Panc1 (cell line): ENCODE measurements around the gene DELE1. TPM values are rescaled to one million over a fixed set of nuclear protein-coding genes. Genes with fewer than 3 reads are reported as not detected.

Experiments used
- ATAC-seq: fragments of 200-7000 bp; cut with Tn5 transposase; 2 replicates; pipeline ENCODE4 v1.9.1; 2020; ENCODE audit warnings: mild to moderate bottlenecking, moderate library complexity
- Bru-seq: library from RNA; stranded (reverse); fragments of 400-500 nt; gene quantifications from one replicate; lab custom pipeline; 2021; lab: Mats Ljungman, UMichigan
- BruChase-seq, 2 experiments: library from RNA; stranded (reverse); fragments of 400-500 nt; gene quantifications; one replicate each; lab custom pipeline; 2021; lab: Mats Ljungman, UMichigan
- BruUV-seq: library from RNA; stranded (reverse); fragments of 400-500 nt; replicated peaks from 2 replicates; lab custom pipeline; 2021; lab: Mats Ljungman, UMichigan
- CTCF ChIA-PET: fragments of 300-600 bp; sonication (Branson Sonifier 250); formaldehyde crosslinking; loops from one replicate; lab custom pipeline; 2022; ENCODE audit warnings: antibody characterized with exemption; lab: Charles Lee
- POLR2A ChIA-PET: fragments of 300-600 bp; sonication (Branson Sonifier 250); formaldehyde crosslinking; loops from one replicate; lab custom pipeline; 2022; ENCODE audit warnings: antibody characterized with exemption; lab: Charles Lee
- DNase-seq: peaks from one replicate; pipeline ENCODE4 v3.0.0-alpha.2; 2010; ENCODE audit warnings: low read depth, low spot score
- H3K27ac ChIP-seq: 2 replicates; pipeline ENCODE4 v1.5.1; 2011; ENCODE audit warnings: mild to moderate bottlenecking, low read length, inconsistent platforms
- H3K27me3 ChIP-seq: fragments of 200-500 bp; sonication (Bioruptor generic); 2 replicates; pipeline ENCODE4 v1.6.0; 2014; ENCODE audit warnings: low read length, inconsistent platforms; ENCODE audit not compliant: control insufficient read depth, insufficient read depth
- H3K36me3 ChIP-seq: fragments of 200-500 bp; sonication (Bioruptor generic); 2 replicates; pipeline ENCODE4 v1.5.1; 2014; ENCODE audit warnings: inconsistent platforms, mild to moderate bottlenecking, low read length, moderate library complexity; ENCODE audit not compliant: control insufficient read depth, insufficient read depth
- H3K4me1 ChIP-seq: 2 replicates; pipeline ENCODE4 v1.5.1; 2011; ENCODE audit warnings: inconsistent platforms, mild to moderate bottlenecking, low read length, moderate library complexity; ENCODE audit not compliant: control insufficient read depth, insufficient read depth
- H3K4me3 ChIP-seq, 2 experiments: 2 replicates each; pipeline ENCODE4 v1.5.1; 2011 to 2012; ENCODE audit warnings: low read depth in 2 of 2, low read length in 2 of 2, mild to moderate bottlenecking in 2 of 2, inconsistent platforms in 1 of 2, moderate library complexity in 1 of 2
- H3K9me3 ChIP-seq: fragments of 200-500 bp; sonication (Bioruptor generic); 2 replicates; pipeline ENCODE4 v1.5.1; 2014; ENCODE audit warnings: low read depth, mild to moderate bottlenecking, inconsistent platforms, low read length, moderate library complexity; ENCODE audit not compliant: control insufficient read depth, insufficient read depth
- POLR2AphosphoS5 ChIP-seq: IDR thresholded peaks from 2 replicates; pipeline ENCODE4 v1.6.1; 2012; ENCODE audit warnings: mild to moderate bottlenecking, low read depth, low read length, moderate library complexity
- SIN3A ChIP-seq: IDR thresholded peaks from 2 replicates; pipeline ENCODE4 v1.6.1; 2012; ENCODE audit warnings: low read depth, mild to moderate bottlenecking, low read length, moderate library complexity, borderline replicate concordance; ENCODE audit not compliant: insufficient read depth
- TCF7L2 ChIP-seq: IDR thresholded peaks from 2 replicates; pipeline ENCODE4 v1.6.1; 2011; ENCODE audit warnings: mild to moderate bottlenecking, low read depth, low read length, inconsistent platforms
- in situ Hi-C: cut with HindIII; loops from 2 replicates; pipeline ENCODE4 v1.10.0; 2016; ENCODE audit warnings: low sequenced_read_pairs, low pct_unique_long_range_greater_than_20kb
- intact Hi-C: fragments of 100-400 bp; cut with micrococcal nuclease; formaldehyde crosslinking; loops from one replicate; pipeline ENCODE4 v1.10.0; 2022; ENCODE audit not compliant: unreplicated experiment
- long read RNA-seq: library from polyadenylated mRNA; unstranded; transcript quantifications from one replicate; pipeline ENCODE4 v2.0.0, GENCODE V29; 2021; ENCODE audit not compliant: unreplicated experiment
- polyA plus RNA-seq: library from polyadenylated mRNA; unstranded; fragments of >200 nt; gene quantifications from one replicate; pipeline ENCODE4 v1.2.1, GENCODE V29; 2012; ENCODE audit warnings: missing spikeins; ENCODE audit not compliant: insufficient read length
- total RNA-seq: library from RNA; stranded (reverse); gene quantifications from one replicate; pipeline ENCODE4 v1.2.1, GENCODE V29; 2021; ENCODE audit not compliant: unreplicated experiment
- TF ChIP-seq, protein P1 (sequence below): fragments of 450-650 bp; IDR thresholded peaks from 2 replicates; pipeline ENCODE4 v1.5.1; 2017; ENCODE audit warnings: mild to moderate bottlenecking
- TF ChIP-seq, protein P2 (sequence below), 2 experiments: IDR thresholded peaks; 2 replicates each; pipeline ENCODE4 v1.6.1; 2011 to 2012; ENCODE audit warnings: low read depth in 2 of 2, control low read depth in 1 of 2, low read length in 1 of 2, mild to moderate bottlenecking in 1 of 2, moderate library complexity in 1 of 2; ENCODE audit not compliant: insufficient read depth in 1 of 2

Gene DELE1, protein sequence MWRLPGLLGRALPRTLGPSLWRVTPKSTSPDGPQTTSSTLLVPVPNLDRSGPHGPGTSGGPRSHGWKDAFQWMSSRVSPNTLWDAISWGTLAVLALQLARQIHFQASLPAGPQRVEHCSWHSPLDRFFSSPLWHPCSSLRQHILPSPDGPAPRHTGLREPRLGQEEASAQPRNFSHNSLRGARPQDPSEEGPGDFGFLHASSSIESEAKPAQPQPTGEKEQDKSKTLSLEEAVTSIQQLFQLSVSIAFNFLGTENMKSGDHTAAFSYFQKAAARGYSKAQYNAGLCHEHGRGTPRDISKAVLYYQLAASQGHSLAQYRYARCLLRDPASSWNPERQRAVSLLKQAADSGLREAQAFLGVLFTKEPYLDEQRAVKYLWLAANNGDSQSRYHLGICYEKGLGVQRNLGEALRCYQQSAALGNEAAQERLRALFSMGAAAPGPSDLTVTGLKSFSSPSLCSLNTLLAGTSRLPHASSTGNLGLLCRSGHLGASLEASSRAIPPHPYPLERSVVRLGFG
- 78.4 TPM for total RNA-seq
- 85.5 TPM for polyA plus RNA-seq
- percentile 91 among the genes with signal in this experiment for Bru-seq, nascent RNA
- BruChase-seq, experiment 1, labeled RNA remaining after a 2-hour chase = percentile 95 among the genes with signal in this experiment
- BruChase-seq, experiment 2, labeled RNA remaining after a 6-hour chase = percentile 89 among the genes with signal in this experiment
- long read RNA-seq, full-length matches to known transcripts = 19 of 80 reads
- long read RNA-seq, partial matches to known transcripts = 38 of 80 reads
- long read RNA-seq, other reads (novel, unspliced or antisense) = 23 of 80 reads

DNA sequence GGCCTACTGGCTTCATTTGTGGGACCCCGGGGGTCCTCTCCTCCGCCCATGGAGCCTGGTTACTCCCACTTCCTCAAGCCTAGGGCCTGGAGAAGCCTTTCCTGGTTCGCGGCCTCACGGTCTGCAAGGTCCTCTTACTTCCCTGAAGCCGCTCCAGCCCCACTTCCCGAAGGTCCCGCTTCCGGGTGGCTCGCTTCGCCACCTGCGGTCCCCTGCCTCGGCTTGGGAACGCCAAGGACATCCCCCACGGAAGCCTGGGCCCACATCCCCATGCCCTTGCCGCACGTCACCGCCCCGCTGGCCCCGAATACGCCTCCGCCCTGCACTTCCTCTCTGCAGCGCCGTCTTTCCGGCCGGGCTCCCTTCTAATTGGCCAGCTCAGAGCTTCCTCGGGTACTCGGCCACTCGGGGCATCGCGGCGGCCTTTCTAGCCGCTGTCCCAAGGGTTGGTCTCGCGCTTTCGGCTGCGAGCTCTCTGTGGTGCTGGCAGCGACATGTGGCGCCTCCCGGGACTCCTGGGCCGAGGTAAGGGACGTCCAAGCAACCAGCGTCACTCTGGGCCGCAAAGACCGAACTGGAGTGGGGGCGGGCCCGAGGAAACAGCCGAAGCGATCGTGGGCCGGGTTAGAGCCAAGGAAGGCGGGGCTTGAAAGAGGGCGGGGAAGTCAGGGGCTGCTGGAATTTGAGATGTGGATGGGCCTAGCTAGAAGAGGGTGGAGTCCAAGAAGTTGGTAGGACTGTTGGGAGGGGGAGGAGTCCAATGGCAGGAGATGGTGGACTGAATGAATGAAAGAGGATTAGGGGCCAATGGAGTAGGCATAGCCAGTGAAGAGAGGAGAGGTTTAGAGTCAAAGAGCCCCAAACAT, at the start of gene DELE1:
Gene DELE1, plus strand, starts transcription at position 424 of the 866 bp plus-strand sequence. Its CDS starts 71 bp downstream, at position 495.
- intact Hi-C loops = no loop called here
- Histone ChIP-seq H3K27ac (peak within 1 kb of the TSS; percentile 97), H3K9me3 (no peaks in the 10 kb centered on the region), H3K36me3 (peaks cover 10% of the 10 kb centered on the region), H3K27me3 (no peaks in the 10 kb centered on the region), H3K4me3 (peak within 1 kb of the TSS; percentile 68 to 85), H3K4me1 (peaks cover 3% of the 10 kb centered on the region; the same call in 1 of the 2 replicates)
- POLR2A ChIA-PET = interaction anchor here (0.6 kb wide), 1 partner anchor 228 kb away, joined by 3 read pairs; no protein-coding TSS in a partner anchor
- peak; percentile 98 for ATAC-seq
- CTCF ChIA-PET = interaction anchor here (1.0 kb wide), 1 partner anchor 37 kb away, joined by 6 read pairs; no protein-coding TSS in a partner anchor
- TSS peak; percentile 75 for BruUV-seq
- in situ Hi-C loops = no loop called here
- TF ChIP-seq, protein P1, sequence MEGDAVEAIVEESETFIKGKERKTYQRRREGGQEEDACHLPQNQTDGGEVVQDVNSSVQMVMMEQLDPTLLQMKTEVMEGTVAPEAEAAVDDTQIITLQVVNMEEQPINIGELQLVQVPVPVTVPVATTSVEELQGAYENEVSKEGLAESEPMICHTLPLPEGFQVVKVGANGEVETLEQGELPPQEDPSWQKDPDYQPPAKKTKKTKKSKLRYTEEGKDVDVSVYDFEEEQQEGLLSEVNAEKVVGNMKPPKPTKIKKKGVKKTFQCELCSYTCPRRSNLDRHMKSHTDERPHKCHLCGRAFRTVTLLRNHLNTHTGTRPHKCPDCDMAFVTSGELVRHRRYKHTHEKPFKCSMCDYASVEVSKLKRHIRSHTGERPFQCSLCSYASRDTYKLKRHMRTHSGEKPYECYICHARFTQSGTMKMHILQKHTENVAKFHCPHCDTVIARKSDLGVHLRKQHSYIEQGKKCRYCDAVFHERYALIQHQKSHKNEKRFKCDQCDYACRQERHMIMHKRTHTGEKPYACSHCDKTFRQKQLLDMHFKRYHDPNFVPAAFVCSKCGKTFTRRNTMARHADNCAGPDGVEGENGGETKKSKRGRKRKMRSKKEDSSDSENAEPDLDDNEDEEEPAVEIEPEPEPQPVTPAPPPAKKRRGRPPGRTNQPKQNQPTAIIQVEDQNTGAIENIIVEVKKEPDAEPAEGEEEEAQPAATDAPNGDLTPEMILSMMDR = no peak
- TF ChIP-seq SIN3A = 0 out of 2 replicates have a peak, but pooled peaks have one; percentile 59
- TF ChIP-seq TCF7L2 = peak; percentile 67
- peak; percentile 89 for TF ChIP-seq POLR2AphosphoS5
- TF ChIP-seq, protein P2, sequence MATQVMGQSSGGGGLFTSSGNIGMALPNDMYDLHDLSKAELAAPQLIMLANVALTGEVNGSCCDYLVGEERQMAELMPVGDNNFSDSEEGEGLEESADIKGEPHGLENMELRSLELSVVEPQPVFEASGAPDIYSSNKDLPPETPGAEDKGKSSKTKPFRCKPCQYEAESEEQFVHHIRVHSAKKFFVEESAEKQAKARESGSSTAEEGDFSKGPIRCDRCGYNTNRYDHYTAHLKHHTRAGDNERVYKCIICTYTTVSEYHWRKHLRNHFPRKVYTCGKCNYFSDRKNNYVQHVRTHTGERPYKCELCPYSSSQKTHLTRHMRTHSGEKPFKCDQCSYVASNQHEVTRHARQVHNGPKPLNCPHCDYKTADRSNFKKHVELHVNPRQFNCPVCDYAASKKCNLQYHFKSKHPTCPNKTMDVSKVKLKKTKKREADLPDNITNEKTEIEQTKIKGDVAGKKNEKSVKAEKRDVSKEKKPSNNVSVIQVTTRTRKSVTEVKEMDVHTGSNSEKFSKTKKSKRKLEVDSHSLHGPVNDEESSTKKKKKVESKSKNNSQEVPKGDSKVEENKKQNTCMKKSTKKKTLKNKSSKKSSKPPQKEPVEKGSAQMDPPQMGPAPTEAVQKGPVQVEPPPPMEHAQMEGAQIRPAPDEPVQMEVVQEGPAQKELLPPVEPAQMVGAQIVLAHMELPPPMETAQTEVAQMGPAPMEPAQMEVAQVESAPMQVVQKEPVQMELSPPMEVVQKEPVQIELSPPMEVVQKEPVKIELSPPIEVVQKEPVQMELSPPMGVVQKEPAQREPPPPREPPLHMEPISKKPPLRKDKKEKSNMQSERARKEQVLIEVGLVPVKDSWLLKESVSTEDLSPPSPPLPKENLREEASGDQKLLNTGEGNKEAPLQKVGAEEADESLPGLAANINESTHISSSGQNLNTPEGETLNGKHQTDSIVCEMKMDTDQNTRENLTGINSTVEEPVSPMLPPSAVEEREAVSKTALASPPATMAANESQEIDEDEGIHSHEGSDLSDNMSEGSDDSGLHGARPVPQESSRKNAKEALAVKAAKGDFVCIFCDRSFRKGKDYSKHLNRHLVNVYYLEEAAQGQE (IDR thresholded peaks at IDR 0.05; ENCODE audit: insufficient read depth in 1 of 2, low read depth in 2 of 2, low read length in 1 of 2) = 0 out of 4 replicates have a peak, but pooled peaks of 1 of the 2 experiments have one; percentile 38
- peak; percentile 81 for DNase-seq

- Histone ChIP-seq H3K9me3 (no peaks in the 10 kb centered on the region), H3K27me3 (peaks cover 7% of the 10 kb centered on the region), H3K4me3 (no peak overlapping the region), H3K4me1 (peaks cover 14% of the 10 kb centered on the region), H3K27ac (no peak overlapping the region), H3K36me3 (no peaks in the 10 kb centered on the region; the same call in 1 of the 2 replicates)
- DNase-seq = no peak
- in situ Hi-C loops = no loop called here
- intact Hi-C loops = no loop called here
- no TSS peak for BruUV-seq
- ChIA-PET CTCF (no interaction called here), POLR2A (no interaction called here)
- no peak for ATAC-seq
- TF ChIP-seq, protein P2 (IDR thresholded peaks at IDR 0.05; ENCODE audit: insufficient read depth in 1 of 2, low read depth in 2 of 2, low read length in 1 of 2) = no peak
- TF ChIP-seq, protein P1 = no peak
- TF ChIP-seq TCF7L2 (no peak), POLR2AphosphoS5 (no peak), SIN3A (no peak)
Measured at GRCh38 chr5:141873933-141874261, 49.8 kb upstream of the DELE1 start.
